HG03066 (cell line): Measurements from ENCODE around the gene TMEM164.

Source experiments
- ATAC-seq: cut with Tn5 transposase; IDR thresholded peaks from one replicate; pipeline ENCODE4 v1.9.1; 2021; ENCODE audit warnings: low read depth; ENCODE audit not compliant: unreplicated experiment

The TMEM164 gene

GRCh38 chrX:110188701-110189558 is 186.0 kb downstream of the TMEM164 start:
- ATAC-seq, result no peak

GRCh38 chrX:110192516-110192915 is 189.6 kb downstream of the TMEM164 start:
- ATAC-seq, result no peak

- ATAC-seq, result no peak
Measured at GRCh38 chrX:110194977-110195376, 192.1 kb downstream of the TMEM164 start.

- no peak for ATAC-seq
Measured at GRCh38 chrX:110201799-110202198, 198.9 kb downstream of the TMEM164 start.

GRCh38 chrX:110204986-110205385 is 202.1 kb downstream of the TMEM164 start:
- no peak for ATAC-seq

GRCh38 chrX:110208092-110208491 is 205.2 kb downstream of the TMEM164 start:
- no peak for ATAC-seq

GRCh38 chrX:110210417-110211139 is 207.7 kb downstream of the TMEM164 start:
- ATAC-seq, result no peak

GRCh38 chrX:110211340-110211739 is 208.4 kb downstream of the TMEM164 start:
- no peak for ATAC-seq

- no peak for ATAC-seq
Measured at GRCh38 chrX:110212299-110212698, 209.4 kb downstream of the TMEM164 start.

- ATAC-seq, result no peak
Measured at GRCh38 chrX:110213183-110213582, 210.3 kb downstream of the TMEM164 start.

- ATAC-seq, result no peak
Measured at GRCh38 chrX:110214684-110215083, 211.8 kb downstream of the TMEM164 start.

- no peak for ATAC-seq
Measured at GRCh38 chrX:110215411-110215810, 212.5 kb downstream of the TMEM164 start.

GRCh38 chrX:110216027-110216426 is 213.1 kb downstream of the TMEM164 start:
- no peak for ATAC-seq

- ATAC-seq, result no peak
Measured at GRCh38 chrX:110218591-110218990, 215.7 kb downstream of the TMEM164 start.

- ATAC-seq, result no peak
Measured at GRCh38 chrX:110219920-110220319, 217.0 kb downstream of the TMEM164 start.

GRCh38 chrX:110222497-110223257 is 219.8 kb downstream of the TMEM164 start:
- ATAC-seq, result no peak

- no peak for ATAC-seq
Measured at GRCh38 chrX:110224926-110225617, 222.2 kb downstream of the TMEM164 start.

- ATAC-seq, result no peak
Measured at GRCh38 chrX:110226931-110227330, 224.0 kb downstream of the TMEM164 start.
